HEK293 (cell line): ENCODE data around the gene GCK.

Experiments
- CTCF ChIA-PET: fragments of 350-600 bp; formaldehyde crosslinking; extraction: SDS; loops from one replicate; lab custom pipeline; 2021; ENCODE audit warnings: antibody characterized with exemption; lab: Yijun Ruan, JAX
- POLR2A ChIA-PET: fragments of 300-600 bp; formaldehyde crosslinking; extraction: SDS; loops from one replicate; lab custom pipeline; 2020; ENCODE audit warnings: antibody characterized with exemption, inconsistent platforms; lab: Yijun Ruan, JAX
- H3K27ac ChIP-seq: fragments of 200-500 bp; sonication (Bioruptor generic); 2 replicates; pipeline ENCODE4 v1.5.1; 2014; ENCODE audit warnings: low read depth, low read length, control low read depth, inconsistent platforms; ENCODE audit errors: extremely low read depth
- H3K36me3 ChIP-seq, 2 experiments: fragments of 200-500 bp in 1 of 2; sonication (Bioruptor generic) in 1 of 2; 1 replicate in 1 of 2; 2 replicates in 1 of 2; pipeline ENCODE4 v1.5.1; 2014 to 2017; ENCODE audit warnings: inconsistent platforms in 2 of 2, low read length in 2 of 2; ENCODE audit not compliant: control insufficient read depth in 2 of 2, insufficient read depth in 1 of 2
- H3K4me1 ChIP-seq: fragments of 200-500 bp; sonication (Bioruptor generic); 2 replicates; pipeline ENCODE4 v1.5.1; 2014; ENCODE audit warnings: mild to moderate bottlenecking, low read length, inconsistent platforms; ENCODE audit not compliant: control insufficient read depth, insufficient read depth
- H3K4me3 ChIP-seq: 2 replicates; pipeline ENCODE4 v1.5.1; 2011; ENCODE audit warnings: low read depth, mild to moderate bottlenecking, control low read depth, low read length, moderate library complexity
- H3K9me3 ChIP-seq: fragments of 200-500 bp; sonication (Bioruptor generic); 2 replicates; pipeline ENCODE4 v1.5.1; 2014; ENCODE audit warnings: low read depth, low read length, inconsistent platforms; ENCODE audit not compliant: control insufficient read depth, insufficient read depth
- FEZF1 ChIP-seq: fragments of 450-650 bp; formaldehyde crosslinking; IDR thresholded peaks from 2 replicates; pipeline ENCODE4 v1.5.1; 2016; ENCODE audit warnings: missing biosample characterization, missing genetic modification characterization
- GLIS1 ChIP-seq: fragments of 450-650 bp; formaldehyde crosslinking; IDR thresholded peaks from 2 replicates; pipeline ENCODE4 v1.5.1; 2016; ENCODE audit warnings: missing biosample characterization, missing genetic modification characterization
- OSR2 ChIP-seq: fragments of 450-650 bp; formaldehyde crosslinking; IDR thresholded peaks from 2 replicates; pipeline ENCODE4 v1.5.1; 2016; ENCODE audit warnings: missing biosample characterization, missing genetic modification characterization
- PATZ1 ChIP-seq: fragments of 450-650 bp; formaldehyde crosslinking; IDR thresholded peaks from 2 replicates; pipeline ENCODE4 v1.5.1; 2016; ENCODE audit warnings: missing biosample characterization, missing genetic modification characterization
- PRDM10 ChIP-seq: fragments of 450-650 bp; formaldehyde crosslinking; IDR thresholded peaks from 2 replicates; pipeline ENCODE4 v1.5.1; 2016; ENCODE audit warnings: missing biosample characterization, missing genetic modification characterization
- RBAK ChIP-seq: fragments of 450-650 bp; formaldehyde crosslinking; IDR thresholded peaks from 2 replicates; pipeline ENCODE4 v1.5.1; 2016; ENCODE audit warnings: missing biosample characterization, missing genetic modification characterization
- ZBTB17 ChIP-seq: fragments of 450-650 bp; formaldehyde crosslinking; IDR thresholded peaks from 2 replicates; pipeline ENCODE4 v1.5.1; 2016; ENCODE audit warnings: missing biosample characterization, missing genetic modification characterization
- ZBTB49 ChIP-seq: fragments of 450-650 bp; formaldehyde crosslinking; IDR thresholded peaks from 2 replicates; pipeline ENCODE4 v1.5.1; 2016; ENCODE audit warnings: missing biosample characterization, missing genetic modification characterization, low read depth
- ZEB2 ChIP-seq: fragments of 450-650 bp; formaldehyde crosslinking; IDR thresholded peaks from 2 replicates; pipeline ENCODE4 v1.5.1; 2016; ENCODE audit warnings: missing biosample characterization, missing genetic modification characterization
- ZNF223 ChIP-seq: fragments of 450-650 bp; formaldehyde crosslinking; IDR thresholded peaks from 2 replicates; pipeline ENCODE4 v1.5.1; 2016; ENCODE audit warnings: missing biosample characterization, missing genetic modification characterization
- ZNF274 ChIP-seq, 2 experiments: fragments of 200-500 bp in 1 of 2; fragments of 450-650 bp in 1 of 2; sonication (Bioruptor generic) in 1 of 2; formaldehyde crosslinking in 1 of 2; IDR thresholded peaks; 2 replicates each; pipeline versions ENCODE4 v1.5.1 to v1.6.1; 2014 to 2016; ENCODE audit warnings: borderline replicate concordance in 1 of 2, inconsistent platforms in 1 of 2, low read length in 1 of 2, missing biosample characterization in 1 of 2, missing genetic modification characterization in 1 of 2
- ZNF302 ChIP-seq: fragments of 450-650 bp; formaldehyde crosslinking; IDR thresholded peaks from 2 replicates; pipeline ENCODE4 v1.5.1; 2016; ENCODE audit warnings: missing biosample characterization, missing genetic modification characterization, low read depth
- ZNF341 ChIP-seq: fragments of 450-650 bp; formaldehyde crosslinking; IDR thresholded peaks from 2 replicates; pipeline ENCODE4; 2016; ENCODE audit warnings: low read depth, missing biosample characterization, missing genetic modification characterization
- ZNF423 ChIP-seq: fragments of 450-650 bp; formaldehyde crosslinking; IDR thresholded peaks from 2 replicates; pipeline ENCODE4 v1.5.1; 2016; ENCODE audit warnings: missing biosample characterization, missing genetic modification characterization
- ZNF426 ChIP-seq: fragments of 450-650 bp; formaldehyde crosslinking; IDR thresholded peaks from 2 replicates; pipeline ENCODE4 v1.5.1; 2017; ENCODE audit warnings: missing biosample characterization, missing genetic modification characterization, mild to moderate bottlenecking, inconsistent platforms, moderate library complexity
- ZNF521 ChIP-seq: fragments of 450-650 bp; formaldehyde crosslinking; IDR thresholded peaks from 2 replicates; pipeline ENCODE4 v1.5.1; 2017; ENCODE audit warnings: missing biosample characterization, mild to moderate bottlenecking, missing genetic modification characterization
- ZNF548 ChIP-seq: fragments of 450-650 bp; formaldehyde crosslinking; IDR thresholded peaks from 2 replicates; pipeline ENCODE4 v1.5.1; 2016; ENCODE audit warnings: missing biosample characterization, missing genetic modification characterization
- ZNF558 ChIP-seq: fragments of 450-650 bp; formaldehyde crosslinking; IDR thresholded peaks from 2 replicates; pipeline ENCODE4 v1.5.1; 2016; ENCODE audit warnings: missing biosample characterization, missing genetic modification characterization
- ZNF629 ChIP-seq: fragments of 450-650 bp; formaldehyde crosslinking; IDR thresholded peaks from 2 replicates; pipeline ENCODE4 v1.5.1; 2017; ENCODE audit warnings: missing biosample characterization, missing genetic modification characterization
- ZNF660 ChIP-seq: fragments of 450-650 bp; IDR thresholded peaks from 2 replicates; pipeline ENCODE4 v1.5.1; 2018; ENCODE audit warnings: missing biosample characterization, mild to moderate bottlenecking, missing genetic modification characterization
- ZNF704 ChIP-seq: fragments of 450-650 bp; formaldehyde crosslinking; IDR thresholded peaks from 2 replicates; pipeline ENCODE4 v1.5.1; 2016; ENCODE audit warnings: missing biosample characterization, missing genetic modification characterization
- ZNF747 ChIP-seq: fragments of 450-650 bp; formaldehyde crosslinking; IDR thresholded peaks from 2 replicates; pipeline ENCODE4 v1.5.1; 2016; ENCODE audit warnings: missing biosample characterization, missing genetic modification characterization
- ZXDB ChIP-seq: fragments of 450-650 bp; formaldehyde crosslinking; IDR thresholded peaks from 2 replicates; pipeline ENCODE4 v1.5.1; 2016; ENCODE audit warnings: missing biosample characterization, missing genetic modification characterization

The GCK gene

GRCh38 chr7:44200699-44201461 is 11.6 kb upstream of the GCK start, which contains the start of gene YKT6:
Gene YKT6, plus strand, starts transcription at chr7:44200978. Its CDS starts 158 bp downstream, at chr7:44201136.
- peak within 1 kb of the TSS; percentile 62; the same call in 1 of the 2 replicates for H3K27ac ChIP-seq
- TF ChIP-seq PRDM10 (tag by site-specific recombination) (peak; percentile 48; the same call in 1 of the 2 replicates), ZXDB (tag by site-specific recombination) (peak; percentile 80), FEZF1 (tag by site-specific recombination) (no peak), ZBTB17 (tag by site-specific recombination) (peak; percentile 30; the same call in 1 of the 2 replicates), ZNF704 (peak; percentile 84; the same call in 1 of the 2 replicates), OSR2 (tag by site-specific recombination) (peak; percentile 71), ZNF548 (tag by site-specific recombination) (no peak), ZNF558 (tag by site-specific recombination) (no peak), ZNF302 (tag by site-specific recombination) (no peak), ZNF426 (tag by site-specific recombination) (no peak), ZNF660 (tag by site-specific recombination) (peak; percentile 65; the same call in 1 of the 2 replicates), ZNF747 (tag by site-specific recombination) (no peak), ZBTB49 (no peak), GLIS1 (peak; percentile 88), RBAK (tag by site-specific recombination) (no peak), ZNF223 (tag by site-specific recombination) (no peak), PATZ1 (tag by site-specific recombination) (peak; percentile 77), ZNF423 (tag by site-specific recombination) (peak; percentile 88; the same call in 1 of the 2 replicates), ZNF521 (tag by site-specific recombination) (no peak), ZNF629 (peak; percentile 70), ZNF341 (tag by site-specific recombination) (no peak), ZNF274 (IDR thresholded peaks at IDR 0.05; ENCODE audit: low read length) (no peak), ZNF274 (tag by site-specific recombination; IDR thresholded peaks at IDR 0.05; ENCODE audit: borderline replicate concordance) (no peak), ZEB2 (tag by site-specific recombination) (peak; percentile 89)

More at GRCh38 chr7:44200699-44201461, 11.6 kb upstream of the GCK start, which contains the start of gene YKT6:
- ChIA-PET POLR2A (interaction anchor here (0.6 to 1.8 kb wide), 11 partner anchors 13 to 450 kb away, joined by 3 to 7 read pairs (median 3); partner anchors contain the start of genes PGAM2 and POLD2), CTCF (interaction anchor here (0.9 to 2.4 kb wide), 2 partner anchors 13 to 365 kb away, joined by 3 to 13 read pairs; no protein-coding TSS in a partner anchor)
- H3K4me3 ChIP-seq, result peak within 1 kb of the TSS; percentile 100
- peaks cover 6 to 24% of the 10 kb centered on the region in 2 experiments; a peak in 2 of 3 replicates for H3K36me3 ChIP-seq
- no peaks in the 10 kb centered on the region for H3K9me3 ChIP-seq
- H3K4me1 ChIP-seq, result no peaks in the 10 kb centered on the region
